Adrenal gland (tissue), 5 donors: ENCODE measurements around the gene CEP85.

Experiments used
- POLR2A ChIP-seq, 2 donors: fragments of 450-650 bp; IDR thresholded peaks; one replicate each; pipeline ENCODE4 v1.6.1; 2017; ENCODE audit warnings: antibody characterized with exemption in 2 of 2, mild to moderate bottlenecking in 2 of 2, moderate library complexity in 1 of 2
- TF ChIP-seq, protein P1 (sequence below), 6 experiments: fragments of 450-650 bp in 4 of 6; fragments of 200-600 bp in 2 of 6; sonication (generic) in 1 of 6; IDR thresholded peaks; 1 replicate in 5 of 6; 2 replicates in 1 of 6; pipeline versions ENCODE4 v1.5.1 to v1.8.0; 2016 to 2021; ENCODE audit warnings: antibody characterized with exemption in 6 of 6, mild to moderate bottlenecking in 2 of 6, moderate library complexity in 1 of 6
- donor health status: DM: no; HTN: no; CAD: no.

DNA sequence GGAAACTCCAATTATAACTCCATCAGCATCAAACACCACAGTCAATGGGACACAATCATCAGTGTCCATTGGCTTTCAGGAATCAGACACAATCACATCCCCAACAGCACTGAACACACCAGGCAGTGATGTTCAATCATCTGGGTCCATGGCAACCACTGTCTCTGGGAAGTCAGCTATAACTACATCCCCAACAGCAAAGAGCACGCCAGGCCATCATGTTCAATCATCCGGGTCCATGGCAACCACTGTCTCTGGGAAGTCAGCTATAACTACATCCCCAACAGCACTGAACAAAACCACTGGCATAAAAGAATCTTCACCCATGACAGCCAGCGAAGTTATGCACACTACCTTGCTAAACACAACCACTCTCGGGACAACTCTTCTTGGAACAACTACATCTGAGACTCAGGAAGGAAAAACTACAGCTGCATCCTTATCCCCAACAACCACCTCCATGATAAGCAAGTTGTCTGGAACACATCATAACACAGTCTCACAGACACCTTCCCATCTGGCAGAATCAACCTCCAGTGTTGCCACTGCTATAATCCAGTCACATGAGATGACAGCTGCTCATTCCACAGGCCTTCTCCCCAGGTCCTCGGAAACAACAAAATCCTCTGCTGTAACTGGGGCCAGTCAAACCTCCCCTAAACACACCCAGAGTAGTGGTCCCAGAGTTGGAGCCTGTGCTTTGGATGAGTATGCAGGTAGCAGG is 23.7 kb upstream of the CEP85 start:
- TF ChIP-seq, protein P1, sequence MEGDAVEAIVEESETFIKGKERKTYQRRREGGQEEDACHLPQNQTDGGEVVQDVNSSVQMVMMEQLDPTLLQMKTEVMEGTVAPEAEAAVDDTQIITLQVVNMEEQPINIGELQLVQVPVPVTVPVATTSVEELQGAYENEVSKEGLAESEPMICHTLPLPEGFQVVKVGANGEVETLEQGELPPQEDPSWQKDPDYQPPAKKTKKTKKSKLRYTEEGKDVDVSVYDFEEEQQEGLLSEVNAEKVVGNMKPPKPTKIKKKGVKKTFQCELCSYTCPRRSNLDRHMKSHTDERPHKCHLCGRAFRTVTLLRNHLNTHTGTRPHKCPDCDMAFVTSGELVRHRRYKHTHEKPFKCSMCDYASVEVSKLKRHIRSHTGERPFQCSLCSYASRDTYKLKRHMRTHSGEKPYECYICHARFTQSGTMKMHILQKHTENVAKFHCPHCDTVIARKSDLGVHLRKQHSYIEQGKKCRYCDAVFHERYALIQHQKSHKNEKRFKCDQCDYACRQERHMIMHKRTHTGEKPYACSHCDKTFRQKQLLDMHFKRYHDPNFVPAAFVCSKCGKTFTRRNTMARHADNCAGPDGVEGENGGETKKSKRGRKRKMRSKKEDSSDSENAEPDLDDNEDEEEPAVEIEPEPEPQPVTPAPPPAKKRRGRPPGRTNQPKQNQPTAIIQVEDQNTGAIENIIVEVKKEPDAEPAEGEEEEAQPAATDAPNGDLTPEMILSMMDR (IDR thresholded peaks at IDR 0.05): no peak
- no peak for TF ChIP-seq POLR2A (IDR thresholded peaks at IDR 0.05)
